ENCODE measurements around the gene ICAM2. TPM values are rescaled to one million over a fixed set of nuclear protein-coding genes. Genes with fewer than 3 reads are reported as not detected.

Gene ICAM2
- total RNA-seq, result 514 and 586 TPM in 2 replicates
- polyA plus RNA-seq, result 2,377 and 2,759 TPM in 2 replicates
- polyA plus RNA-seq (2011; cell fraction: cytosol; rRNA removed), result 1,397 and 1,487 TPM in 2 replicates
- polyA plus RNA-seq (2011; cell fraction: nucleus; rRNA removed), result 644 and 716 TPM in 2 replicates
- 616 and 790 TPM in 2 replicates for polyA plus RNA-seq (2012)
- polyA minus RNA-seq, result 1,340 and 1,357 TPM in 2 replicates
- not detected for polyA minus RNA-seq (2011; cell fraction: cytosol; rRNA and poly(A)+ RNA removed)
- 203 and 216 TPM in 2 replicates for polyA minus RNA-seq (2011; cell fraction: nucleus; rRNA and poly(A)+ RNA removed)
- percentile 91 among the genes with signal in this experiment for Bru-seq, nascent RNA
- BruChase-seq, experiment 1, labeled RNA remaining after a 6-hour chase, result percentile 92 among the genes with signal in this experiment
- percentile 81 among the genes with signal in this experiment for BruChase-seq, experiment 2, labeled RNA remaining after a 2-hour chase
- long read RNA-seq, transcript ICAM2-203 (4 exons, 1,221 nt), result major isoform, 831 of 1,245 reads
- long read RNA-seq, transcript ICAM2-207 (6 exons, 1,154 nt), result minor isoform, 8 of 1,245 reads
- long read RNA-seq, transcript ICAM2-202 (5 exons, 1,252 nt), result minor isoform, 8 of 1,245 reads
- long read RNA-seq, transcript ICAM2-208 (5 exons, 1,103 nt), result minor isoform, 222 of 1,245 reads
- long read RNA-seq, partial matches to known transcripts, result 110 of 1,245 reads
- long read RNA-seq, other reads (novel, unspliced or antisense), result 55 of 1,245 reads

- FAIRE-seq (peak; percentile 82), DNase-seq (ENCODE audit: low read depth, low spot score) (peak; percentile 71)
- Histone ChIP-seq H3K4me1 (ENCODE audit: control insufficient read depth, extremely low read depth, insufficient read depth, low read length) (peaks cover 67% of the 10 kb centered on the region), H3K9me1 (replicated peaks; ENCODE audit: control insufficient read depth, extremely low read depth, insufficient read depth, low read length) (no peaks in the 10 kb centered on the region), H3K9me3 (replicated peaks; ENCODE audit: control insufficient read depth, insufficient read depth, low read length) (no peaks in the 10 kb centered on the region), H3K36me3 (ENCODE audit: control insufficient read depth in 2 of 2, extremely low read depth in 1 of 2, insufficient read depth in 2 of 2, low read length in 2 of 2) (no peaks in the 10 kb centered on the region), H2AFZ (ENCODE audit: low read depth, low read length) (peak within 1 kb of the TSS; percentile 38), H3K4me3 (replicated peaks in 1 of 3; ENCODE audit: insufficient read depth in 1 of 3, low read depth in 1 of 3, low read length in 3 of 3) (peak within 1 kb of the TSS; percentile 49 to 63 (median 54)), H3K79me2 (ENCODE audit: control insufficient read depth, insufficient read depth, low read length) (peaks cover 27% of the 10 kb centered on the region), H3K4me2 (ENCODE audit: insufficient read depth, low read length) (peak within 1 kb of the TSS; percentile 74), H3K9ac (replicated peaks; ENCODE audit: extremely low read depth, insufficient read depth, low read length) (peak within 1 kb of the TSS; percentile 91), H3K27me3 (ENCODE audit: control insufficient read depth in 2 of 2, insufficient read depth in 2 of 2, low read length in 2 of 2) (no peaks in the 10 kb centered on the region), H4K20me1 (replicated peaks; ENCODE audit: control insufficient read depth, extremely low read depth, insufficient read depth, low read length) (no peaks in the 10 kb centered on the region), H3K27ac (ENCODE audit: insufficient read depth, low read depth, low read length) (peak within 1 kb of the TSS; percentile 94)
- TF ChIP-seq POLR2A (IDR thresholded peaks at IDR 0.05; ENCODE audit: low read depth, low read length) (peak; percentile 48), MYC (IDR thresholded peaks at IDR 0.05; ENCODE audit: low read depth, low read length) (peak; percentile 55), FOS (IDR thresholded peaks at IDR 0.05; ENCODE audit: borderline replicate concordance, insufficient read depth, low read length) (no peak), GATA2 (IDR thresholded peaks at IDR 0.05; ENCODE audit: insufficient read depth, insufficient read length, low read depth, low read length) (no peak), POLR2AphosphoS5 (IDR thresholded peaks at IDR 0.05; ENCODE audit: insufficient read depth, low read depth, low read length) (peak; percentile 84), EZH2 (IDR thresholded peaks at IDR 0.05; ENCODE audit: borderline replicate concordance, low read depth, low read length, severe bottlenecking) (no peak), CTCF (IDR thresholded peaks at IDR 0.05; ENCODE audit: extremely low read depth in 1 of 2, insufficient read depth in 1 of 2, low read depth in 1 of 2, low read length in 2 of 2) (no peak), JUN (IDR thresholded peaks at IDR 0.05; ENCODE audit: borderline replicate concordance, insufficient read depth, insufficient read length, low read depth) (no peak)
- BruUV-seq (replicated peaks), result TSS peak; percentile 56
- ChIA-PET POLR2A (interaction anchor here (0.6 to 2.3 kb wide), 9 partner anchors 9 to 134 kb away, joined by 3 to 13 read pairs (median 3); no protein-coding TSS in a partner anchor), CTCF (interaction anchor here (0.7 to 15.1 kb wide), 9 partner anchors 9 to 112 kb away, joined by 3 to 802 read pairs (median 10); partner anchors contain the start of gene ERN1)
- dilution Hi-C loops (cut with MboI; ENCODE audit: extremely low pct_ligation_motif_present, low sequenced_read_pairs), result no loop called here
- intact Hi-C loops (cut with micrococcal nuclease), result loop anchor here (1.0 kb wide), 1 partner anchor 14 kb away; no protein-coding TSS in a partner anchor
Observed at GRCh38 chr17:64020056-64020766, at the start of gene ICAM2. ICAM2 (minus strand) TSS chr17:64020633; CDS start chr17:64006691, 13,942 bp downstream.
